Ishikawa (cell line): Measurements from ENCODE around the gene ZNF646.

Experiments used
- EP300 ChIP-seq: IDR thresholded peaks from 2 replicates; pipeline ENCODE4 v1.6.1; 2012; ENCODE audit warnings: borderline replicate concordance
- RAD21 ChIP-seq: IDR thresholded peaks from 2 replicates; pipeline ENCODE4 v1.6.1; 2012; ENCODE audit warnings: low read depth

DNA sequence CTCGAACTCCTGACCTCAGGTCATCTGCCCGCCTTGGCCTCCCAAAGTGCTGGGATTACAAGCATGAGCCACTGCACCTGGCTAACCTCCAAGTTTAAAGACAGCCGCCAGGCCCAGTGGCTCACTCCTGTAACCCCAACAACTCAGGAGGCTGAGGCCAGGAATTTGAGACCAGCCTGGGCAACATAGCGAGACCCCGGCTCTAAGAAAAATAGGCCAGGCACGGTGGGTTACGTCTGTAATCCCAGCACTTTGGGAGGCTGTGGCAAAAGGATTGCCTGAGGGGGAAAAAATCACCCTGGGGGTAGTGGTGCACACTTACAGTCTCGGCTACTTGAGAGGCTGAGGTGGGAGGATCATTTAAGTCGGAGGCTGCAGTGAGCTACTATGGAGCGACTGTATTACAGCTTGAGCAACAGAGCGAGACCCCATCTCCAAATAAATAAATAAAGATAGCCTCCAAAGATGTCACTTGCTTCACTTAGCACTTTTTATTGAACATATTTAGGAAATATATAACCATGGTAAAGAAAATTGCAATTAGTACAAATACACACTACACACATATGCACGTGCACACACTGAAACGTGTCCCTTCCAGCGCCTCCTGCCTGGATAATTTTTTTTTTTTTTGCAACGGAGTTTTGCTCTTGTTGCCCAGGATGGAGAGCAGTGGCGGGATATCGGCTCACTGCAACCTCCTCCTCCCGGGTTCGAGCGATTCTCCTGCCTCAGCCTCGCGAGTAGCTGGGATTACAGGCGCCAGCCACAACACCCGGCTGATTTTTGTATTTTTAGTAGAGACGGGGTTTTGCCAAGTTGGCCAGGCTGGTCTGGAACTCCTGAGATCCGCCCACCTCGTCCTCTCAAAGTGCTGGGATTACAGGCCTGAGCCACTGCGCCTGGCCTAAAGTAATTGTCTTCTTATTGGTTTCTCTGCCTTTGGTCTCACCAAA is 32.6 kb downstream of the ZNF646 start:
- no peak for TF ChIP-seq EP300
- no peak for TF ChIP-seq RAD21
